Erythroblast (primary cell): ENCODE data around the gene WDHD1.

Source experiments
- GATA1 ChIP-seq: IDR thresholded peaks from 2 replicates; pipeline ENCODE4 v1.6.1; 2011; ENCODE audit warnings: low read depth, mild to moderate bottlenecking, control low read depth, low read length, moderate library complexity
- POLR2A ChIP-seq: IDR thresholded peaks from 2 replicates; pipeline ENCODE4 v1.6.1; 2011; ENCODE audit warnings: mild to moderate bottlenecking, low read length

GRCh38 chr14:54908190-54908589, 118.7 kb downstream of the WDHD1 start:
- TF ChIP-seq POLR2A (no peak), GATA1 (no peak)
